ENCODE results near the gene PCDH1.
A peak's percentile ranks its signal among the peaks of the same experiment; 100 is the strongest.

The PCDH1 gene

DNA sequence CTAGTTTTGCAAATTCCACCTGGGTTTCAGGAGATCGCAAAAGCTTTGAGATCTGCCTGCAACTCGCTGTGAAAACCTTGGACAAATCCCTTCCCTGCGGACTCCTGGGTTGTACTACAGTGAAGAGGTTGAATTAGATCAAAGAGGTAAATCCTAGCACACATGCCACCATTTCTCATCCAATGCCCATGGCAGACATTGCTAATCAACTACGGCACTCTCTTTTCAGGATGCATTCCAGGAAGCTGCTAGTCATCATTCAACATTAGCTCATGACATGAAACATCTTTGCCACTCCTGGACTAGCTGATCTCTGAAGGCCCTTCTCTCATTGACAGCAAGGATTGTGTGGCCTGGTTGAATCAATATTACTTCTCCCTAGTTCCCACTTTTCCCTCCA is 46.1 kb downstream of the PCDH1 start:
- TF ChIP-seq, protein P1, sequence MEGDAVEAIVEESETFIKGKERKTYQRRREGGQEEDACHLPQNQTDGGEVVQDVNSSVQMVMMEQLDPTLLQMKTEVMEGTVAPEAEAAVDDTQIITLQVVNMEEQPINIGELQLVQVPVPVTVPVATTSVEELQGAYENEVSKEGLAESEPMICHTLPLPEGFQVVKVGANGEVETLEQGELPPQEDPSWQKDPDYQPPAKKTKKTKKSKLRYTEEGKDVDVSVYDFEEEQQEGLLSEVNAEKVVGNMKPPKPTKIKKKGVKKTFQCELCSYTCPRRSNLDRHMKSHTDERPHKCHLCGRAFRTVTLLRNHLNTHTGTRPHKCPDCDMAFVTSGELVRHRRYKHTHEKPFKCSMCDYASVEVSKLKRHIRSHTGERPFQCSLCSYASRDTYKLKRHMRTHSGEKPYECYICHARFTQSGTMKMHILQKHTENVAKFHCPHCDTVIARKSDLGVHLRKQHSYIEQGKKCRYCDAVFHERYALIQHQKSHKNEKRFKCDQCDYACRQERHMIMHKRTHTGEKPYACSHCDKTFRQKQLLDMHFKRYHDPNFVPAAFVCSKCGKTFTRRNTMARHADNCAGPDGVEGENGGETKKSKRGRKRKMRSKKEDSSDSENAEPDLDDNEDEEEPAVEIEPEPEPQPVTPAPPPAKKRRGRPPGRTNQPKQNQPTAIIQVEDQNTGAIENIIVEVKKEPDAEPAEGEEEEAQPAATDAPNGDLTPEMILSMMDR (IDR thresholded peaks at IDR 0.05; ENCODE audit: low read depth, low read length, missing control alignments) = no peak
- no peak for DNase-seq (ENCODE audit: low read depth)
- H3K4me3 ChIP-seq (ENCODE audit: low read depth, low read length) = no peak overlapping the region

DNA sequence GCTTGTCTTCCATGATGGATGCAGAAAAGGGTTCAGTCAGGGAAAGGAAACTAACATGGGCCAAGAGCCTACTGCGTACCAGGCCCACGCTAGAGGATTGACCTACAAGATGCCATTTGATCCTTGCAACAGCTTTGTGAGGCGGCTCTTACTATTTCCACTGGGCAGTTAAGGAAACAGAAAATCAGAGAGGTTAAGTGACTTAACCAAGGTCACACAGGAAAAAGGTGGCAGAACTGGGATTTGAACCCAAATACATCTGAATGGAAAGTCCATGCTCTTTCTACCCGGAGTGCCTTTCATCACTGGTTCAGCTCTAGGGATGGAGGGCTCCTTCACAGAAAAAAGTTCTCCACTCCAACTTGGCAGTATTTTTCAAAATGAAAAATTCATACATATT is 50.0 kb downstream of the PCDH1 start:
- TF ChIP-seq, protein P1 (IDR thresholded peaks at IDR 0.05; ENCODE audit: low read depth, low read length, missing control alignments) = no peak
- no peak for DNase-seq (ENCODE audit: low read depth)
- H3K4me3 ChIP-seq (ENCODE audit: low read depth, low read length) = no peak overlapping the region

DNA sequence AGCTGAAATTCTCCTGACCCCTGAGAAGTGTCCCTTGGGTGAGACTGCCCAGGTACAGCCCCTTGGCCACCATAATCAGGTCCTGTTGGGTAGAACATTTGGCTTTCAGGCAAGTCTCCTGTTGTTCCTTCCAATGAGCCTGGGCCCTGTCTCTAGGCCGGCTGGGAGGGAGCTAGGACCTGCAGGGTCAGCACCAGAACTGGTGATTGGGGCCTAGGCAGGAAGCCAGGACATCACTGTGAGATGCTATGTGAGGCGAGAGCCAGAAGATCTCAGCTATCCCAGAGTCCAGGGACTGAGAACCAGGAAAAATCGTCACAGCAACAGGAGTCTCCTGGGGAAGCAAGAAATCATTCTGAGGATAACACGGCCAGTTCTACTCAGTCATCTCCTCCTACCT is 51.5 kb downstream of the PCDH1 start:
- TF ChIP-seq, protein P1 (IDR thresholded peaks at IDR 0.05; ENCODE audit: low read depth, low read length, missing control alignments) = no peak
- DNase-seq (ENCODE audit: low read depth) = no peak
- H3K4me3 ChIP-seq (ENCODE audit: low read depth, low read length) = no peak overlapping the region

DNA sequence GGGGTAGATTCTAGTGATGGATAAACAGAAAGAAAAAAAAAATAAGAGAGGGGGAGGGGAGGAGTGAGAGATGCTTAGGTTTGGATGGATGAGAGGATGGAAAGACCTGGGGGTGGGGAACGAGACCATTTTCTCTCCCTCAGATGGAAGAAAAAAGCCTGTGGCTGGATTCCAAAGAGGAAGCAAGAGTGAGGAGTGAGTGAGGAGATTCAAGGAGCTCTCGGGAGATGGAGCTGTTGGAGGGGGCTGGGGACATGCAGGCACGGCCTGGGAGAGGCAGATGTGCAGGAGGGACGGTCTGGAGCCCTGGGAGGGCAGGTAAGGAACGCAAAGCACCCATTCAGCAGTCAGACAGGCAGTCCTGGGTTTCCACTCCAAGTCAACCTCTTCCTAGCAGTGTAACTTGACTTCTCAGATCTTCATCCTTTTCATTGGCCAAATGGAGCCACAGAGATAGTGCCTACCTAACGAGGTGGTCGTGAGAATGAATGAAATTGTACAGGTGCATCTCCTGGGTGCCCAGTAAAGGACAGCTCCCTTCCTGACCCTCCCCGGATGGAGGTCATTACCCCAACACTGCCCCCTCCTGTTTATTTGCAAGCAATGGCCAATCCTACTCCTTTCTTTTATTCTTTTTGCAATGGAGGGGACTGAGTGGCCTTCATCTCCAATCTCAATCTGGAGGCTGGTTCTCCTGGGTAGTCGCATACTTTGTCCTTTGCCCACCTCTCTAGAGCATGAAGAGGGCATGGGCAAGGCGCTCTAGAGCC is 52.2 kb downstream of the PCDH1 start:
- no peak overlapping the region for H3K4me3 ChIP-seq (ENCODE audit: low read depth, low read length)
- TF ChIP-seq, protein P1 (IDR thresholded peaks at IDR 0.05; ENCODE audit: low read depth, low read length, missing control alignments) = peak; percentile 45
- DNase-seq (ENCODE audit: low read depth) = no peak

DNA sequence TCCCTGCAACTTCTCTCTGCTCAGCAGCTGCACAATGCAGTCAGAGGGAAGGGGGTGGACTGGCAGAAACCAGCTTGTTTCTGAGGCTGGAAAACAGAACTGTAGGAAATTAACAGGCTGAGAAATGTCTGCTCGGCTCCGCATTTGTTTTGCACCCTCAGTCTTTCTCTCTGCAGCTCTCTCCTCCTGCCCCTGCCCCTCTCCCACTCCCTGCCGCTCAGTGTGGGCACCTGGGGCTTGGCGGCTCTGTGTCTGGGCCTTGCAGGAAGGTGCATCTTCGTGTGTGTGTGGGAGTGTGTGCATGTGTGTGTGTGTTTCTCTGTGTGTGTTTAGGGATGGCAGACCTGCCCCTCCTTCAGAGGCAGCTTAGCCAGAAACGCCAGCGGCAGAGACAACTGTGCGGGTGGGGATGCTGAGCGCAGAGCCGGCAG is 53.0 kb downstream of the PCDH1 start:
- H3K4me3 ChIP-seq (ENCODE audit: low read depth, low read length) = no peak overlapping the region
- TF ChIP-seq, protein P1 (IDR thresholded peaks at IDR 0.05; ENCODE audit: low read depth, low read length, missing control alignments) = no peak
- no peak for DNase-seq (ENCODE audit: low read depth)

DNA sequence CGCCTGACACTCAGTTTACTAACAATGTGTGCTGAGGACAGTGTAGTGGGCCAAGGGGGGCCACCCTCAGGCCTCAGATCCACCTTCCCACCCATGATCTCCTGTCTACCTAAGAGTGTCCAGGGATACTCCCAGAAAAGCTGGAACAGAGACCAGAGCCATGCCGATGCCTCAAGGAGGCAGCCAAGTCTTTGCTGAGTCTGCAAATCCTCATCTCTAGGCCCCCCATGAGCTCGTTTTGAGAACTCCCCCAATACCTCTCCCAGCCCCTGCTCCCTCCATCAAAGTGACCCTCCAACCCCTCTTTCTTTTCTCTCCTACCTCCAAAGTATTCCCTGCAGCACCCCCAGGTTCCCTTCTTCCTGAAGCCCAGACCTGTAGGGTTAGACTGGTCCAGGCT is 53.5 kb downstream of the PCDH1 start:
- no peak for DNase-seq (ENCODE audit: low read depth)
- no peak overlapping the region for H3K4me3 ChIP-seq (ENCODE audit: low read depth, low read length)
- TF ChIP-seq, protein P1 (IDR thresholded peaks at IDR 0.05; ENCODE audit: low read depth, low read length, missing control alignments) = no peak

DNA sequence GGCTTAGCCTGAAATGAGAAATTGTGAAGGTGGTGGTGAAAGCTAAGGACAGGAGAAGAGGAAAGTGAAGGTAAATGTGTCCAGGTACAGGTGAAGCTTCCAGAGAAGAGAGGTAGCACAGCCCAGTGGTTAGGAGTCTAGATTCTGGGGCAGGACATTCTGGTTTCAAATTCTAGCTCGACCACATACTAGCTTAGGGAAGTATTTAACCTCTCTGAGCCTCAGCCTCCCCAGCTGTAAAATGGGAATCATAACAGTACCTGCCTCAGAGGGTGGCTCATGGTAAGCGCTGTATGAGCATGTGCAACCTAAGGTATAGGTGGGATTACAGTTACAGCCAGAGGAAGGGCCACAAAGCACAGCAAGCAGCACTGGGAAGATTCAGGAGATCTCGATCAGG is 55.2 kb downstream of the PCDH1 start:
- DNase-seq (ENCODE audit: low read depth) = no peak
- H3K4me3 ChIP-seq (ENCODE audit: low read depth, low read length) = no peak overlapping the region
- TF ChIP-seq, protein P1 (IDR thresholded peaks at IDR 0.05; ENCODE audit: low read depth, low read length, missing control alignments) = no peak
